AG04449 (cell line): ENCODE data around the gene PCNX1.
"Not testable (repeated sequence)": the region's sequence is repeated elsewhere in the genome, so short reads cannot be mapped to it uniquely, and the experiment has no call there.

Source experiments
- CTCF ChIA-PET: fragments of 350-600 bp; formaldehyde crosslinking; extraction: SDS; loops from one replicate; lab custom pipeline; 2021; ENCODE audit warnings: antibody characterized with exemption; lab: Yijun Ruan, JAX
- POLR2A ChIA-PET: fragments of 400-600, 350-600 bp; formaldehyde crosslinking; extraction: SDS; loops from one replicate; lab custom pipeline; 2020; ENCODE audit warnings: antibody characterized with exemption, inconsistent platforms; lab: Yijun Ruan, JAX
- DNase-seq: peaks from one replicate; pipeline ENCODE4 v3.0.0-alpha.2; 2010; ENCODE audit warnings: low read depth, low spot score
- H3K4me3 ChIP-seq: 2 replicates; pipeline ENCODE4 v1.5.1; 2011; ENCODE audit warnings: low read depth, mild to moderate bottlenecking, control low read depth, low read length
- TF ChIP-seq, protein P1 (sequence below): IDR thresholded peaks from one replicate; pipeline ENCODE4 v1.5.1; 2011; ENCODE audit warnings: mild to moderate bottlenecking, moderate library complexity, low read length, control low read depth, inconsistent platforms; ENCODE audit not compliant: insufficient read depth; ENCODE audit errors: missing control alignments

The PCNX1 gene

DNA sequence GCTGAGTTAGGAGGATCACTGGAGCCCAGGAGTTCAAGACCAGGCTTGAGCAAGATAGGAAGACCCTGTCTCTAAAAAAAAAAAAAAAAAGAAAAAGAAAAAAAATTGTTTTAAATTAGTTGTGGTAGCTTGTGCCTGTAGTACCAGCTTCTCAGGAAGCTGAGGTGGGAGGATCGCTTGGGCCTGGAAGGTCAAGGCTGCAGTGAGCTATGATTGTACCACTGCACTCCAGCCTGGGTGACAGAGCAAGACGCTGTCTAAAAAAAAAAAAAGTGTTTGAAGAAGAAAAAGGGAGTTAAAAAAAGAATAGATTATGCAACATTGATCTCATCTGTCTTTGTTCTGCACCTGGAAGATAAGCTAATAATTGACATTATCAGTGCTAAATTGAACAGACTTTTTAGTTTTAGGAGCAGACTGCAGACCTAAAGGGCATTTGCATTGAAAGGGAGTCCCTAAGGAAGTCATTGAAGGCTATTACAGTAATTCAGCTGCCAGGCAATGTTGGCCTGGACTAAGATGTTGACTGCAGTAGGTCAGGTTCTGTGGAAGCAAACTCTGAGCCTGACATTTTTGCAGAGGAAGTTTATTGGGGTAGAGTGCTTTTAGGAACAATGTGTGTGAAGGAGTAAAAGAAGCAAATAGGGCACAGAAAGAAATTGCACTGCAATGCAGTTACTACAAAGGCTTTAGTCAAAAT, 215.8 kb downstream of the PCNX1 start:
- POLR2A ChIA-PET: interaction anchor here (0.6 kb wide), 1 partner anchor 106 kb away, joined by 4 read pairs; no protein-coding TSS in a partner anchor
- TF ChIP-seq, protein P1, sequence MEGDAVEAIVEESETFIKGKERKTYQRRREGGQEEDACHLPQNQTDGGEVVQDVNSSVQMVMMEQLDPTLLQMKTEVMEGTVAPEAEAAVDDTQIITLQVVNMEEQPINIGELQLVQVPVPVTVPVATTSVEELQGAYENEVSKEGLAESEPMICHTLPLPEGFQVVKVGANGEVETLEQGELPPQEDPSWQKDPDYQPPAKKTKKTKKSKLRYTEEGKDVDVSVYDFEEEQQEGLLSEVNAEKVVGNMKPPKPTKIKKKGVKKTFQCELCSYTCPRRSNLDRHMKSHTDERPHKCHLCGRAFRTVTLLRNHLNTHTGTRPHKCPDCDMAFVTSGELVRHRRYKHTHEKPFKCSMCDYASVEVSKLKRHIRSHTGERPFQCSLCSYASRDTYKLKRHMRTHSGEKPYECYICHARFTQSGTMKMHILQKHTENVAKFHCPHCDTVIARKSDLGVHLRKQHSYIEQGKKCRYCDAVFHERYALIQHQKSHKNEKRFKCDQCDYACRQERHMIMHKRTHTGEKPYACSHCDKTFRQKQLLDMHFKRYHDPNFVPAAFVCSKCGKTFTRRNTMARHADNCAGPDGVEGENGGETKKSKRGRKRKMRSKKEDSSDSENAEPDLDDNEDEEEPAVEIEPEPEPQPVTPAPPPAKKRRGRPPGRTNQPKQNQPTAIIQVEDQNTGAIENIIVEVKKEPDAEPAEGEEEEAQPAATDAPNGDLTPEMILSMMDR: no peak
- H3K4me3 ChIP-seq: no peak overlapping the region
- CTCF ChIA-PET: interaction anchor here (1.0 kb wide), 1 partner anchor 8 kb away, joined by 3 read pairs; no protein-coding TSS in a partner anchor
- DNase-seq: no peak

DNA sequence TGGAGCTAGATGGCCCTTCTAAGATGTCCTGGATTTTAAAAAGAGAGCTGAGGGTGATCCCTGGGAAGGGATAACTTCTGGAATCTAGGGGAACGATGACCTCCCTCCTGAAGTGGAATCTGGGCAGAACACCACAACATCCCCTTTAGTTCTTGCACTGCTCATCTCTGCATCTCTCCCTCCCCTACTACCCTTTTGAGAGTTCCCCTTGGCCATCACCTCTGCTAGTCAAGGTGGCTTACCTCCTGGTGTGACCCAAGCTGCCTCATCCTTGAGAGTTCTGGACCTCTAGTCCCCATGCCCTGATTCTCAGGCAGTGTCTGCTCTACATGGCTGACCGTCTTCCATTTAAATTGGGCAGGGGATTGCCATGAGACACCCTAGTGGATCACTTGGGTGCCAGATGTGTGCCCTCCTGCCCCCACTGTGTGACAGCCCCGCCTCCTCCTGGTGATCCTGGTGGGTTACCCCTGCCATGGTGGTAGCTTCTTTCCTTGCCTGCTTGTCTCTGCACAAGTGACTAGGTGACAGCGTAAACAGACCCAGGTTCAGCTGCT, 216.4 kb downstream of the PCNX1 start:
- ChIA-PET POLR2A (interaction anchor here (0.6 kb wide), 1 partner anchor 105 kb away, joined by 4 read pairs; no protein-coding TSS in a partner anchor), CTCF (interaction anchor here (1.0 kb wide), 1 partner anchor 8 kb away, joined by 3 read pairs; no protein-coding TSS in a partner anchor)
- no peak for DNase-seq
- H3K4me3 ChIP-seq: no peak overlapping the region
- TF ChIP-seq, protein P1: no peak

DNA sequence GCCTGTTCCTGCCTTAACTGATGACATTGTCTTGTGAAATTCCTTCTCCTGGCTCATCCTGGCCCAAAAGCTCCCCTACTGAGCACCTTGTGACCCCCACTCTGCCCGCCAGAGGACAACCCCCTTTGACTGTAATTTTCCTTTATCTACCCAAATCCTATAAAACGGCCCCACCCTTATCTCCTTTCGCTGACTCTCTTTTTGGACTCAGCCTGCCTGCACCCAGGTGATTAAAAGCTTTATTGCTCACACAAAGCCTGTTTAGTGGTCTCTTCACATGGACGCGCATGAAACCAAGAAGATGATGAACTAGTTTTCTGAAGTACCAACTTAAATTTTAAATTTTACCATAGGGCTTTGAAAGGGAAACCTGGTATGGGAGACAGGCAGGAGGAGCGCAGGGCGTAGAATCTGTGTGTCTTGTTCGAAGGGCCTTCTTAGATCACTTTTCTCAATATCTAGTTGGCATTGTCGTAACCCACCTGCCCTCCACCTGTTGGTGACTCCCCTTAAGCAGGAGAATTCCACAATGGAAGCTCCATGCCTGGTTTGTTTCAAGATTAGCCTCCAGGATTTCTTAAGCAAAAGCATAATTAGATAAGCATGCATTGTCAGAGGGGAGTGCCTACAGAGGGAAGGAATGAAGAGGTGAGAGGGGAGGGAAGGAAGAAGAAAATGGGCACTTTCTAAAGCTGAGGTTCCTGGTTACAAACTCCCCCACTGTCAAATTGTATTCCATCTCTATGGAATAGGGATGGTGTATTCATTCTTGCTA, 222.6 kb downstream of the PCNX1 start:
- POLR2A ChIA-PET: interaction anchor here (1.1 kb wide), 1 partner anchor 12 kb away, joined by 4 read pairs; no protein-coding TSS in a partner anchor
- H3K4me3 ChIP-seq, DNase-seq: not testable (repeated sequence)
- CTCF ChIA-PET: interaction anchor here (1.0 to 1.5 kb wide), 2 partner anchors 10 to 12 kb away, joined by 3 read pairs; no protein-coding TSS in a partner anchor

DNA sequence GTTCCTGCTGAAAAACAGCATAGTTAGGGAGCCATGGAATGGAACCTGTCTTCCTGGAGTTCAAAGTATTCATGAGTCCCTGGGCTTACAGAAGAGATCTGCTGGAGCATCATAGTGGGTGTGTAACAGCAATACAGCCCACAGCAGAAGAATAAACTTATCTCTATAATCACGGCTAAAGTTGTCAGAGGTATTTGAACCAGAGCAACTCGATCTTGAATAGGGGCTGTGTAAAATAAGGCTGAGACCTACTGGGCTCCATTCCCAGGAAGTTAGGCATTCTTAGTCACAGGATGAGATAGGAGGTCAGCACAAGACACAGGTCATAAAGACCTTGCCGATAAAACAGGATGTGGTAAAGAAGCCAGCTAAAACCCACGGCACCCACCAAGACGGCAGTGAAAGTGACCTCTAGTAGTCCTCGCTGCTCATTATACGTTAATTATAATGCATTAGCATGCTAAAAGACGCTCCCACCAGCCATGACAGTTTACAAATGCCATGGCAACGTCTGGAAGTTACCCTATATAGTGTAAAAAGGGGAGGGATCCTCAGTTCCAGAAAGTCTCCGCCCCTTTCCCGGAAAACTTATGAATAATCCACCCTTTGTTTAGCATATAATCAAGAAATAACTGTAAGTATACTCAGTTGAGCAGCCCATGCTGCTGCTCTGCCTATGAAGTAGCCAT, 223.4 kb downstream of the PCNX1 start:
- no peak for DNase-seq
- ChIA-PET CTCF (interaction anchor here (1.0 to 17.2 kb wide), 2 partner anchors 11 to 622 kb away, joined by 3 to 207 read pairs; no protein-coding TSS in a partner anchor), POLR2A (interaction anchor here (1.1 kb wide), 1 partner anchor 11 kb away, joined by 4 read pairs; no protein-coding TSS in a partner anchor)
- peak overlapping the region; percentile 37 for H3K4me3 ChIP-seq
- TF ChIP-seq, protein P1: no peak

DNA sequence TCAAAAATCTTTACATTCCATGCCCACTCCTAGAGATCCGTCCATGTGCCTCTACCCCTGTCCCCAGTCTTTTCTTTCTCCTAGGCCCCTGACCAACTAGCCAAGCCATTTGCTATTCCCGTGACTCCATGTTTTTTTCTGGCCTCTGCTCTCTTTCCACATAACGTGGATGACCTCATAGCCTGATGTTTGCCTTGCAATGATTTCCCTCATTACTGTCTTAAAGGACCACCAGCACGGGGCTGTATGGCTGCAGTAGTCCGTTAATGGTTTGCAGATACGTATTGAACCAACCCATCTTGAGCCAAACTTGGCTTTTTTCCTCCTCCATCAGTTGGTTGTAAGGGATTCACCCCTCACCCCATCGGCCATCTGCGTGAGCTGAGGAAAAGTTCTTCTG, 226.0 kb downstream of the PCNX1 start:
- DNase-seq: no peak
- CTCF ChIA-PET: interaction anchor here (1.2 to 17.2 kb wide), 4 partner anchors 8 to 620 kb away, joined by 5 to 207 read pairs (median 7); no protein-coding TSS in a partner anchor
- TF ChIP-seq, protein P1: no peak
- POLR2A ChIA-PET: no interaction called here
- no peak overlapping the region for H3K4me3 ChIP-seq

GRCh38 chr14:71135496-71135895, 228.2 kb downstream of the PCNX1 start:
- TF ChIP-seq, protein P1: no peak
- ChIA-PET CTCF (interaction anchor here (0.8 to 17.2 kb wide), 3 partner anchors 617 to 1281 kb away, joined by 3 to 207 read pairs (median 4); no protein-coding TSS in a partner anchor), POLR2A (no interaction called here)
- no peak for DNase-seq
- H3K4me3 ChIP-seq: no peak overlapping the region
